OCI-LY3 (cell line): ENCODE results near the gene PPP1R37.

Experiments
- H2AFZ ChIP-seq: fragments of 200-600, 300-600 bp; shearing (Covaris generic); 2 replicates; pipeline ENCODE4 v1.6.0; 2014; ENCODE audit warnings: antibody characterized with exemption, low read depth, low read length
- H3K27ac ChIP-seq: fragments of 200-600, 300-600 bp; sonication (generic); 2 replicates; pipeline ENCODE4 v1.5.1; 2014; ENCODE audit warnings: mild to moderate bottlenecking, low read length, moderate library complexity, mixed read lengths
- H3K27me3 ChIP-seq: fragments of 200-600, 300-600 bp; sonication (generic); 2 replicates; pipeline ENCODE4 v1.6.1; 2014; ENCODE audit warnings: low read depth, low read length, mixed read lengths
- H3K36me3 ChIP-seq: fragments of 200-600, 300-600 bp; sonication (generic); replicated peaks from 2 replicates; pipeline ENCODE3; 2014; ENCODE audit warnings: low read depth, low read length, mixed read lengths
- H3K4me1 ChIP-seq: fragments of 300-600, 200-600 bp; sonication (generic); 2 replicates; pipeline ENCODE4 v1.6.1; 2014; ENCODE audit warnings: low read length, mixed read lengths
- H3K4me2 ChIP-seq: fragments of 200-600, 300-600 bp; sonication (generic); 2 replicates; pipeline ENCODE4 v1.6.1; 2014; ENCODE audit warnings: low read length, mixed read lengths
- H3K4me3 ChIP-seq: fragments of 300-600, 200-600 bp; sonication (generic); 2 replicates; pipeline ENCODE4 v1.5.1; 2014; ENCODE audit warnings: antibody characterized with exemption, mild to moderate bottlenecking, low read length, moderate library complexity
- H3K79me2 ChIP-seq: fragments of 300-600, 200-600 bp; shearing (Covaris generic); 2 replicates; pipeline ENCODE4 v1.6.1; 2014; ENCODE audit warnings: mild to moderate bottlenecking, low read length, mixed read lengths
- H3K9ac ChIP-seq: fragments of 300-600, 200-600 bp; shearing (Covaris generic); 2 replicates; pipeline ENCODE4 v1.6.0; 2014; ENCODE audit warnings: mild to moderate bottlenecking, low read length, moderate library complexity
- H3K9me3 ChIP-seq: fragments of 200-600, 300-600 bp; shearing (Covaris generic); 2 replicates; pipeline ENCODE4 v1.6.1; 2014; ENCODE audit warnings: low read length, mixed read lengths; ENCODE audit not compliant: insufficient read depth
- H4K20me1 ChIP-seq: fragments of 200-600, 300-600 bp; sonication (generic); 2 replicates; pipeline ENCODE4 v1.6.1; 2016; ENCODE audit warnings: low read length, mixed read lengths; ENCODE audit not compliant: insufficient read depth
- CTCF ChIP-seq: fragments of 200-600, 300-600 bp; sonication (generic); IDR thresholded peaks from 2 replicates; pipeline ENCODE4 v1.5.1; 2014; ENCODE audit warnings: antibody characterized with exemption, low read length, low read depth
- EZH2phosphoT487 ChIP-seq: fragments of 200-600 bp; shearing (Covaris generic); IDR thresholded peaks from 2 replicates; pipeline ENCODE4 v1.6.1; 2018; ENCODE audit warnings: antibody characterized with exemption, mixed run types, low read depth

PPP1R37 gene

GRCh38 chr19:45092747-45093678, at the start of gene PPP1R37:
Gene PPP1R37 (plus strand): TSS chr19:45093179. CDS start chr19:45093326, 147 bp downstream.
- peaks cover 36% of the 10 kb centered on the region for H4K20me1 ChIP-seq
- peak within 1 kb of the TSS; percentile 100 for H3K4me2 ChIP-seq
- peak within 1 kb of the TSS; percentile 96 for H3K4me3 ChIP-seq
- no peaks in the 10 kb centered on the region for H3K9me3 ChIP-seq
- H3K79me2 ChIP-seq = peaks cover 63% of the 10 kb centered on the region
- H3K4me1 ChIP-seq = peaks cover 19% of the 10 kb centered on the region
- peak within 1 kb of the TSS; percentile 78 for H2AFZ ChIP-seq
- H3K27ac ChIP-seq = peak within 1 kb of the TSS; percentile 80
- peak within 1 kb of the TSS; percentile 78 for H3K9ac ChIP-seq
- no peak; the same call in 1 of the 2 replicates for TF ChIP-seq CTCF
- TF ChIP-seq EZH2phosphoT487 = no peak
- no peaks in the 10 kb centered on the region for H3K27me3 ChIP-seq
- H3K36me3 ChIP-seq = peaks cover 31% of the 10 kb centered on the region

GRCh38 chr19:45045671-45046353, 47.2 kb upstream of the PPP1R37 start:
- Histone ChIP-seq H3K4me1 (peaks cover 23% of the 10 kb centered on the region), H2AFZ (no peak overlapping the region), H3K36me3 (peaks cover 48% of the 10 kb centered on the region), H3K9me3 (no peaks in the 10 kb centered on the region), H3K4me2 (no peak overlapping the region), H3K9ac (no peak overlapping the region), H3K79me2 (peaks cover 83% of the 10 kb centered on the region), H3K27ac (peak overlapping the region; percentile 80), H4K20me1 (peaks cover 15% of the 10 kb centered on the region), H3K27me3 (no peaks in the 10 kb centered on the region), H3K4me3 (no peak overlapping the region)
- TF ChIP-seq EZH2phosphoT487 = no peak

- peaks cover 48% of the 10 kb centered on the region for H3K36me3 ChIP-seq
- H3K9me3 ChIP-seq = no peaks in the 10 kb centered on the region
- H3K9ac ChIP-seq = peak overlapping the region; percentile 51; the same call in 1 of the 2 replicates
- peaks cover 23% of the 10 kb centered on the region for H3K4me1 ChIP-seq
- H3K79me2 ChIP-seq = peaks cover 83% of the 10 kb centered on the region
- H2AFZ ChIP-seq = no peak overlapping the region
- H3K4me2 ChIP-seq = peak overlapping the region; percentile 68; the same call in 1 of the 2 replicates
- TF ChIP-seq EZH2phosphoT487 (no peak), CTCF (no peak)
- H3K27ac ChIP-seq = peak overlapping the region; percentile 80
- no peaks in the 10 kb centered on the region for H3K27me3 ChIP-seq
- H4K20me1 ChIP-seq = peaks cover 12% of the 10 kb centered on the region
- no peak overlapping the region for H3K4me3 ChIP-seq
These were observed 46.6 kb upstream of the PPP1R37 start for GRCh38 chr19:45046355-45046754.

GRCh38 chr19:45047188-45047797, 45.7 kb upstream of the PPP1R37 start:
- Histone ChIP-seq H3K36me3 (peaks cover 48% of the 10 kb centered on the region), H4K20me1 (peaks cover 13% of the 10 kb centered on the region), H3K27ac (peak overlapping the region; percentile 80), H3K4me2 (peak overlapping the region; percentile 68), H3K27me3 (no peaks in the 10 kb centered on the region), H3K4me1 (peaks cover 23% of the 10 kb centered on the region), H2AFZ (no peak overlapping the region), H3K9me3 (no peaks in the 10 kb centered on the region), H3K9ac (peak overlapping the region; percentile 51), H3K4me3 (peak overlapping the region; percentile 63), H3K79me2 (peaks cover 82% of the 10 kb centered on the region)
- peak; percentile 45 for TF ChIP-seq CTCF
- no peak for TF ChIP-seq EZH2phosphoT487
